ENCODE results near the gene ISLR2.
"Not testable (repeated sequence)": the region's sequence is repeated elsewhere in the genome, so short reads cannot be mapped to it uniquely, and the experiment has no call there.

ISLR2 gene

GRCh38 chr15:74130155-74130848 is at the start of gene ISLR2:
Gene ISLR2, plus strand, starts transcription at chr15:74130586. Its CDS starts 2,169 bp downstream, at chr15:74132755.
- no peak for DNase-seq

- not testable (repeated sequence) for DNase-seq
These were observed 47.9 kb upstream of the ISLR2 start, which contains the start of gene GOLGA6A for GRCh38 chr15:74082450-74082849. Gene GOLGA6A, minus strand, starts transcription at chr15:74082550. Its CDS starts 41 bp downstream, at chr15:74082509.

GRCh38 chr15:74094567-74094966 is 35.8 kb upstream of the ISLR2 start:
- DNase-seq, result not testable (repeated sequence)

- not testable (repeated sequence) for DNase-seq
These were observed 34.8 kb upstream of the ISLR2 start for GRCh38 chr15:74095610-74096009.

- not testable (repeated sequence) for DNase-seq
These were observed 33.5 kb upstream of the ISLR2 start for GRCh38 chr15:74096753-74097474.

GRCh38 chr15:74099963-74100733 is 30.2 kb upstream of the ISLR2 start:
- DNase-seq, result peak; percentile 72

- no peak for DNase-seq
These were observed 22.3 kb upstream of the ISLR2 start for GRCh38 chr15:74108111-74108510.

- DNase-seq, result not testable (repeated sequence)
These were observed 21.8 kb upstream of the ISLR2 start for GRCh38 chr15:74108611-74109010.

- DNase-seq, result no peak
These were observed 20.7 kb upstream of the ISLR2 start for GRCh38 chr15:74109713-74110112.

GRCh38 chr15:74120426-74120825 is 10.0 kb upstream of the ISLR2 start:
- DNase-seq, result no peak

GRCh38 chr15:74121039-74121438 is 9.3 kb upstream of the ISLR2 start:
- DNase-seq, result no peak

- no peak for DNase-seq
These were observed 8.5 kb upstream of the ISLR2 start for GRCh38 chr15:74121858-74122257.

GRCh38 chr15:74122403-74123130 is 7.8 kb upstream of the ISLR2 start:
- no peak for DNase-seq

GRCh38 chr15:74123131-74123429 is 7.3 kb upstream of the ISLR2 start:
- no peak for DNase-seq

- no peak for DNase-seq
These were observed 6.7 kb upstream of the ISLR2 start for GRCh38 chr15:74123658-74124057.

GRCh38 chr15:74124196-74124595 is 6.2 kb upstream of the ISLR2 start:
- DNase-seq, result no peak

GRCh38 chr15:74124759-74125158 is 5.6 kb upstream of the ISLR2 start:
- no peak for DNase-seq

- peak; percentile 88 for DNase-seq
These were observed 3.0 kb upstream of the ISLR2 start for GRCh38 chr15:74127255-74127953.

- DNase-seq, result no peak
These were observed 2.2 kb upstream of the ISLR2 start for GRCh38 chr15:74127954-74128784.

- DNase-seq, result no peak
These were observed 1.4 kb upstream of the ISLR2 start for GRCh38 chr15:74128785-74129585.

Data from stimulated activated CD4-positive, alpha-beta T cell treated with anti-CD3 and anti-CD28 coated beads, Interleukin-4, amount 100 ng/mL, for 1 hour (primary cell).